Glutamatergic neuron (in vitro differentiated cells): ENCODE results near the gene HNRNPA1L2. TPM values are rescaled to one million over a fixed set of nuclear protein-coding genes. Genes with fewer than 3 reads are reported as not detected.
"Not testable (repeated sequence)": the region's sequence is repeated elsewhere in the genome, so short reads cannot be mapped to it uniquely, and the experiment has no call there.

Experiments
- DNase-seq: peaks from one replicate; pipeline ENCODE4 v3.0.0; 2022
- H3K27ac Mint-ChIP-seq: one replicate; pipeline ENCODE4 v1.8.0; 2020; ENCODE audit warnings: mild to moderate bottlenecking, mixed read lengths, inconsistent platforms; ENCODE audit not compliant: unreplicated experiment
- H3K27me3 Mint-ChIP-seq: one replicate; pipeline ENCODE4 v1.8.0; 2020; ENCODE audit warnings: mild to moderate bottlenecking, moderate library complexity, mixed read lengths, inconsistent platforms; ENCODE audit not compliant: unreplicated experiment
- H3K36me3 Mint-ChIP-seq: one replicate; pipeline ENCODE4 v1.8.0; 2020; ENCODE audit warnings: mild to moderate bottlenecking, mixed read lengths, inconsistent platforms; ENCODE audit not compliant: unreplicated experiment
- H3K4me1 Mint-ChIP-seq: one replicate; pipeline ENCODE4 v1.8.0; 2020; ENCODE audit warnings: mild to moderate bottlenecking, low read depth, mixed read lengths, inconsistent platforms; ENCODE audit not compliant: unreplicated experiment
- H3K4me3 Mint-ChIP-seq: one replicate; pipeline ENCODE4 v1.8.0; 2020; ENCODE audit warnings: mild to moderate bottlenecking, mixed read lengths, inconsistent platforms; ENCODE audit not compliant: unreplicated experiment
- H3K9me3 Mint-ChIP-seq: one replicate; pipeline ENCODE4 v1.8.0; 2020; ENCODE audit warnings: mild to moderate bottlenecking, moderate library complexity, mixed read lengths, inconsistent platforms; ENCODE audit not compliant: unreplicated experiment
- CTCF ChIP-seq: fragments of 200-600 bp; sonication (generic); IDR thresholded peaks from one replicate; pipeline ENCODE4 v1.5.0; 2021; ENCODE audit not compliant: partially characterized antibody, unreplicated experiment
- total RNA-seq: library from RNA; stranded (reverse); fragmentation: NEBNext Ultra II Directional; extraction: Animal tissue kit (Norgen Biotek cat#: 25700); gene quantifications from one replicate; pipeline ENCODE4 v1.2.1, GENCODE V29; 2021; ENCODE audit not compliant: unreplicated experiment

The HNRNPA1L2 gene
- total RNA-seq, 1 donor from 2014 or later, result 15.2 TPM

- no peak for TF ChIP-seq CTCF
- Mint-ChIP-seq H3K9me3 (no peaks in the 10 kb centered on the region), H3K4me1 (no peaks in the 10 kb centered on the region), H3K27me3 (no peaks in the 10 kb centered on the region), H3K36me3 (no peaks in the 10 kb centered on the region), H3K4me3 (no peak overlapping the region), H3K27ac (no peak overlapping the region)
- DNase-seq, result no peak
Measured at GRCh38 chr13:52670726-52671125, 28.5 kb downstream of the HNRNPA1L2 start.

GRCh38 chr13:52673465-52673864 lies 31.2 kb downstream of the HNRNPA1L2 start:
- no peaks in the 10 kb centered on the region for H3K9me3 Mint-ChIP-seq
- no peak for TF ChIP-seq CTCF
- no peaks in the 10 kb centered on the region for H3K27me3 Mint-ChIP-seq
- no peak overlapping the region for H3K4me3 Mint-ChIP-seq
- DNase-seq, result no peak
- no peak overlapping the region for H3K27ac Mint-ChIP-seq
- H3K4me1 Mint-ChIP-seq, result no peaks in the 10 kb centered on the region
- no peaks in the 10 kb centered on the region for H3K36me3 Mint-ChIP-seq

- no peak for TF ChIP-seq CTCF
- Mint-ChIP-seq H3K4me1 (no peaks in the 10 kb centered on the region), H3K9me3 (no peaks in the 10 kb centered on the region), H3K27me3 (peaks cover 2% of the 10 kb centered on the region), H3K27ac (no peak overlapping the region), H3K36me3 (no peaks in the 10 kb centered on the region), H3K4me3 (no peak overlapping the region)
- no peak for DNase-seq
Measured at GRCh38 chr13:52677823-52678222, 35.6 kb downstream of the HNRNPA1L2 start.

GRCh38 chr13:52685806-52686205 lies 43.6 kb downstream of the HNRNPA1L2 start:
- not testable (repeated sequence) for H3K4me1 Mint-ChIP-seq, H3K27ac Mint-ChIP-seq, H3K4me3 Mint-ChIP-seq, H3K27me3 Mint-ChIP-seq, H3K36me3 Mint-ChIP-seq, DNase-seq, H3K9me3 Mint-ChIP-seq

GRCh38 chr13:52686376-52686775 lies 44.1 kb downstream of the HNRNPA1L2 start:
- no peak for TF ChIP-seq CTCF
- Mint-ChIP-seq H3K27ac (no peak overlapping the region), H3K4me1 (no peaks in the 10 kb centered on the region), H3K4me3 (no peak overlapping the region), H3K27me3 (no peaks in the 10 kb centered on the region), H3K36me3 (no peaks in the 10 kb centered on the region), H3K9me3 (no peaks in the 10 kb centered on the region)
- no peak for DNase-seq

Other genes starting within 250 kb of the HNRNPA1L2 start
- 0.27 TPM for gene THSD1, start 236.3 kb upstream of the HNRNPA1L2 start, total RNA-seq
- gene VPS36, start 191.8 kb upstream of the HNRNPA1L2 start, total RNA-seq, result 29.2 TPM
- 27.3 TPM for gene CKAP2, start 187.0 kb upstream of the HNRNPA1L2 start, total RNA-seq
- gene SUGT1, start 10.4 kb downstream of the HNRNPA1L2 start, total RNA-seq, result 57.9 TPM
- 0.98 TPM for gene CNMD, start 97.4 kb downstream of the HNRNPA1L2 start, total RNA-seq
- 89.0 TPM for gene PCDH8, start 206.2 kb downstream of the HNRNPA1L2 start, total RNA-seq